DMS114 treated with DMSO at 0.1 percent for 48 hours (cell line): ENCODE data around the gene CHI3L2.
"Not testable (repeated sequence)": the region's sequence is repeated elsewhere in the genome, so short reads cannot be mapped to it uniquely, and the experiment has no call there.

Experiments used
- DNase-seq: peaks from one replicate; lab custom pipeline; 2025; ENCODE audit not compliant: unreplicated experiment; lab: John Stamatoyannopoulos, UW

Gene CHI3L2

DNA sequence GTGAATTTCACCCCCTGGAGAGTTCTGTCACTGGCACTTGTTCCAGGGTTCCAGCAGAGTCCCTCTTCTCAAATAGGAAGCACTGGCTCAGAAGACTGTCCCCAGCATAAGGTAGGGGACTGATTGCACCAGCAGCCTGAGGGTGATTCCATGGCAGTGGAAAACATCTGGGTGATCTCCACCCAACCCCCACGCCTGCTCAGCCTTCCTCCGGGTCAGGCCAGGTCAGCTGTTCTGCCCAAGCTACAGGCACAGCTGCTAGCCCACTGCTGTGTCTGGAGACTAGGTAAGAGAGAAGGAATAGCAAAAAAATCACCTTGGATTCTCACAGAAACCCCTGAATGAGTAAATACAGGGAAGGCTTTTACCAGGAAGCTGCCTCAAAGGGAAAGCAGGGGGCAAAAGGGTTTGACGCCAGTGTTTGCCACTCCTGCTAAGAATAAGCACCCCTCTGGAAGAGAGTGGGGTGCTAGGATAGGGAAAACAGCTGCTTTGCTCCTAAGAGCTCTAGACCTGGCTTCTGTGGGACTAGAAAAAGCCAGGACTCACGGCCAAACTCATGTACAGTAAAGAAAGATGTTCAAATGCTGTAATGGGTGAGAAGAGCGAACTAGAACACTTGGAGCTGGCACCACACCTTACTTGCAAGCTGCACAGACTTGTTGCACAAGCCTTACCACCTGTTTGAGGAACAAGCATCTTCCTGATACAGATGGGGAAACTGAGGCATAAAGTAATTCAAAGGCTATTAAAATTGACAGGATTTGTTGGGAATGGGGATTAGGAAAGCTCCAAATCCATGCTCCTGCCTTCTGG lies 26.0 kb upstream of the CHI3L2 start:
- DNase-seq, result no peak

DNA sequence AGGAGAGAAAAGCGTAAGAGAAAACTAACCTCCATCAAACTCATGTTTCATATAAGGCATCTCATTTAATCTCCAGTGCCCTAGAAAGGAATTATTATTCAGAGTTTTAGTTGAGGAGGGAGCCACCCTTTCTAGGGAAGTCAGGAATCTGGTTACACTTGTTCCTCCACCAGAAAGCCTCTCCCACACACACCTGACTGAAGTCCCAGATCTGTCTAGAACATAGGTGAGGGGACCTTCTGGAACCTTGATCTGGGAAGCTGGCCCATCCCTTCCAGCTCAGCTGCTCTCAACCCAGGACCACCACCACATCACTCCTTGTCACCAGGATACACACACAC lies 25.2 kb upstream of the CHI3L2 start:
- no peak for DNase-seq

DNA sequence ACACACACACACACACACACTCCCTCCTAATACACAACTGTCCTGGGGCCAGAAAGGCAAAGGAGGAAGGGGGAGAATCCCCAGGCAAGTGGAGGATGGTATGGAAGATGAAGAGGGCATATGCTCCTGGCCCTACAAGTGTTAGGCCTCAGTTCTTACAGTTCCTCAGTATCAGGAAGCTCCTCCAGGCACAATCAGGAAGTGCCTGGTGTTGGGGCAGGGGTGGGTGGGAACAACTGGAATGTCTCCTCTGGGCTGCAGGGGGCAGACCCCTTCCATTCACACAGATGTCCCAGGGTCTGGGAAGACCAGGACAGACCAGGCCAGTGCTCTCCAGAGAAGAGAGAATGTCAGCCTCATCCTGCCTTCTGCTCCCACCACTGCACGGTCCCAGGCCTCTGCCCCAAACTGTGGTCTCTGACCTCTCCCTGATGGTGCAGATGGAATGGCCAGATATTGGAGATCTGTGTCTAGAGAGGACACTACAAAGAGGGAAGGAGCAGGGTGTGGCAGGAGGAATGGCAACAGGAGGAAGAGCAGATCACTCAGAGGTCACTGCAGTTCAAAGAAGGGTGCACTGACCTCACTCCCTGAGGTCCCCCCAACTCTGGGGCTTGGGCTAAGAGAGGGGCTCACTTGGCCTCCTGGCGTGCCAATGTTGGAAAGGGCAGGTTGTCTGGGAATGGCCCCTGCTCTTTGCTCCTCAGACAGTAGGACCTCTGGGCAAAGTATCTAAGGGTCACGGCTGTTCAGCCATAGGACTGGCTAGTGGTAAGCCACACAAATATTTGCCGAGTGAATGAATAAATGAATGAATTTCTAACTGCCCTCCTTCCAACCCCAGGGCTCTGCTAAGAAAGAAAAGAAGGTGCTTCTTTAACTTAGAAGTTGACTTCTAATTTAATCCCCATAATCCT lies 24.5 kb upstream of the CHI3L2 start:
- no peak for DNase-seq

DNA sequence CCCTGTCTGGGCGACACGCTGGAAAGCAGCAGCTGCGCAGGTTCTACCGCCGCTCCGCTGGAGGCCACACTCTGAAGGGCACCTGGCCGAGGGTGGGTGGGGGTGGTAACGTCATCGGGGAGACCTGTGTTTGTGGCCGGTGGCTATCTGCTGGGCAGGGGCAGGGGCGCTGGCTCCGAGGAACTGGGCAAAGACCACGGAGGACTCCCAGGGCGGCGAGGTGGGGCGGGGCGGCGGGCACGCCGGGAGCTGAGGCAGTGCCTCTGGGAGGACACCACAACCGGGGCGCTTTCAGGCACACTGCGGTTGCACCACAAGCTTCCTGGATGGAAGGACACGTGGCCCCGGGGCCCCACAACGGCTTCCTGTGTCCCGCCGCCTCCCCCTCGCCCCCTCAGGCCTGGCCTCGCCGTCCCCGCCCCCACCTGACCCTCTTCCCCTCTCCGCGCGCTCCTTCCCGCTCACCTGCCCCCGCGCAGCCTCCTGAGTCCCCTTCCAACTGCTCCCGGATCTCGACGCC lies 23.8 kb upstream of the CHI3L2 start:
- DNase-seq, result no peak

DNA sequence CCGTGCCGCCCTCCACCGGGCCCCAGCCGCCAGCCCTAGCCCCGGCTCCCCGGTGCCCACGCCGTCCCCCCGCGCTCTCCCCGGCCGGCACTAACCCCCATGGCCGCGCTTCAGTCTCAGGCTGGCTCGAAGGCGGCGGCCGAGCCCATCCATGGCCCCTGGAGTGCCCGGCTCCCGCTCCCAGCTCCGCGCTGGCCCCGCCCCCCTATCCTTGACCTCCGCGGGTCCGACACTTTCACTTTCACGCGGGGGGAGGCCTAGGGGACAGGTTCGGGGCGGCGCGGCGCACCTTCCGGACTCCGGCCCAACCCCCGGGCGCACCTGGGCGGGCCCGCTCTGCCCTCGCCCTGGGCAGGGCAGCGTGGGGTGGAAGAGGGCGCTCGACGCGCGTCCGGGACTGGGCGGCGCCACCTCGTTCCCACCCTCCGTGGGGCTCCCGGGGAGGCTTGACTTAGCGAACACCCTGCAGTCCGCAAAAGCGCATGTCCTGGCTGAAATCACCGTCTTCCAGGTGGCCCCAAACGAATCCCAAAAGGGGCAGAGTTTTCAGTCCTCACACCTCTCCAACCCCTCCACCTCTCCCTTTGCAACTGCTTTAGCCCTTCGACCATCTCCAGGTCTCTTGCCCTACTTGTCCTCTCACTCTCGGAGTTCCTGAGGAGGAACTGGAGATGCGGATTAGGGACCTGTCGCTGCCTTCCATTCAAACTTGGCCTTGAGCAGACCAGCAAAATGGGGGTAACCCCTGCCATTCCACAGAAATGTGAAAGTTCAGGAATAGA lies 23.1 kb upstream of the CHI3L2 start:
- DNase-seq, result no peak

DNA sequence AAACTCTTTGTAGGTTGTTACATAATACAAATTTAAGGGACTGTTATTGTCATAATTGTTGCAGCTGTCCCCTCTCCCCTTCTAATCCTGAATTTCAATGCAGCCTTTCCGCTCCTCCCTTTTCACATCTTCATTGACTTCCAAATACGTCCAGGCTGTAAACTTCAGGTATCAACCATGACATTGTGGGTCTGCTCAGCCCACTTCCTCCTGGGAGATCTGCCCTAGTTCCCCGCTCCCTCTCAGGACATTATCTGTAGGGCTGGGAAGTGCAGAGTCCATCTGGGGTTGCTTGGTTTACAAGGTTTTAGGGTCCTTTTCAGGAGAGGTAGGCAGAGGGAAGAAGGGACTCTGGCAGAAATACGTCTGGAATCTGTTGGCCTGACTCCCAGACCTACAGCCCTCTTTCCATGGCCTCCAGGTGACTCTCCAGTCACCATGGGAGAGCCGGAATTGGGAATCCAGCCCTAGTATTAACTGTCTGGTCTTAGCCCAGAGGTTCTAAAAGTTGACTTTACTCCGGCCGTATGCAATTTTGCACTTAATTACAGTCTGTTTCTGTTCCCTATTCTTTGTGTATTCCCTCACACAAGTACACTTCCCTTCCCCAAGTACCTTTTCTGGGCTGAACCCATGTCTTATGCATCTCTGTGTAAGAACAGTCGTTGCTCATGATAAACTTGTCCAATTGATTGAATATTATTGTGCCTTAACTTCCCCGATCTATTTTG lies 22.4 kb upstream of the CHI3L2 start:
- no peak for DNase-seq

DNA sequence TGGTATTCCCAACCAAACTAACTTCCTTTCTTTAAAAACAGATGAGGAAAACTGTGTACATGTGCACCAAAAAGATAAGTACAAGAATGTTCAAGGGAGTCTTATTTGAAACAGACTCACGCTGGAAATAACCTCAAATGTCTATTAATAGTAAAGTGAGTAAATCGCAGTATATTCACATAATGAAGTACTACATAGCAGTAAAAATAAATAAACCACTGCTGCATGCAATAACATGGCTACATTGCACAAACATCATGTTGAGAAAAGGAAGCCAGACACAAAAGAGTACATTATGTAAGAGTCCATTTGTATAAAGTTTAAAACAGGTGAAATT lies 21.8 kb upstream of the CHI3L2 start:
- no peak for DNase-seq

DNA sequence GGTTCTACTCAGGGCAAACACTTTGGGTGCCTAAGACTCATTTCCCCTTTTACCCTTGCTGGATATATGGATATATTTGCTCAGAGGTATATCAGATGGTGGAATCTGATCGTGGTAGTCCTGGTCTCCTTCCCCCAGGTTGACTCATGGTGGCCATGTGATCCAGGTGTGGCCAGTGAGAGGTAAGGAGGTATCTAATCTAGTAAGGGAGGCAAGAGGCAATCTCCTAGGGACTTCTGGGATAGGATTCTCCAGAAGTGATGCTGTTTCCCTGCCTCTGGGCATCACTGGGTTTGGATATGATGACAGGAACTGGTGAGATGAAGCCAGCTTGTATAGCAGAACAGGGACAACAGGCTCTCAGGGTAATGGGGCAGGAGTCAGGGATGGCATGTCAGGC lies 18.6 kb upstream of the CHI3L2 start:
- no peak for DNase-seq

DNA sequence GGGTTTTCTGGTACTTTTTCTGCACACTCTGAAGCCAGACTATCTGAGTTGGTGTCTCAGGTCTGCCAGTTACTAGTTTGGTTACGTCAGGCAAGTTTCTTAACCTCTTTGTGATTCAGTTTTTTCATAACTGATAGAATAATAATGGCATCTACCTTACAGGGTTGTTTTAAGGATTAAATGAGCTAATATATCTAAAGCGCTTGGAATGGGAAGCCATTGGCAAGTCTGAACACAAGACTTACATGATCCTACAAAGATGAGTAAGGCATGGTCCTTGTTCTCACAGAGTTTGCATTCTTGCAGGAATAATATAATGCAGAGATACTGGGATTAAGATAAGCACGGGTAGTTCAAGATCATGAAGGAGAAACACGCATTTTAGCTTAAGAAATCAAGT lies 17.9 kb upstream of the CHI3L2 start:
- no peak for DNase-seq

DNA sequence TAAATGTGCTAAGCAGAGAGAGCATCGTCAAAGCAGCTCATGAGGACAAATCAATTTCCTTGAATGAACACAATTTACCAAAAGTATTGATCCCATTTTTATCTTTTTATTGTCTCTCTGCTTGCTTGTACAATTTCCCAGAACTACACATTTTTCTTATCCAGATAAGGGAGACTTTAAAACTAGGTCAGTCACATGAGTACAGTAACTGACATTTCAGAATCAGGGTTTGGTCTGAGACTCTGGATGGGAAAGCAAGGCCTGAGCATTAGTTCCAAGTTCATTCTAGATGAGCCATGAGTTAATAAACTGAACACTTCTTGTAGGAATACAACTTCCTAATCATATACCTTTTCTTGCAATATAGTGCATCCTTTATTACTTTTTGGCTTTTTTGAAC lies 15.6 kb upstream of the CHI3L2 start:
- DNase-seq, result no peak

DNA sequence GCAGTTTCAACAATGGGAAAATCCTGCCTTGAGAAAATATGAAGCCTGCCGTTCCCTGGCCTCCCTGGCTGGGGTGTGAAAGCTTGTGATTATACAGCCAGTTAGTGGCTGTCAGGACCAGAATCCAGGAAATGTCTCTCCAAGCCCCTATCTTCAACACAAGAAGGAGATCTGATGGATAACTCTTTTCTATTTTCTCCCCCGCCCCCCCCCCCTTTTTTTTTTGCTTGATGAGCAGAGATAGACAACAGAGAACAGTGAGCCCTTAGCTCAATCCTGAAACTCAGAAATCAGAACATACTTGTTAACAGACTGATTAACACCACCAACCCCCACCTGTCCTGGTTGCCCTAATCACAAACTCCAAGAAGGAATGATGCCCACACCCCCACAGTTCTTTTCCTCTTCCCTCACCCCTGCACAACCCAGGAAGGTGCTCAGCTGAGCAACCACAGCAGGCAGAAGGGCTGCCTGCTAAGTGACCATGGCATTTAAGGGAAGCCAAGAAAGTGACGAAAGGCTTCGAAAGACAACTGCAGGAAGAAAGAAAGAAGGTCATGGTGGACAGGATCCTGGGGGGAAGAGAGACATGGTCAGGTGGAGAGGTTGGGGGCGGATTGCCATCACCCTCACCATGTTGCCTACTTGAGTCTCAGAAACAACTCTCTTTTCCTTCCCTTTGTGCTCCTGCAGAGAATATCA lies 14.7 kb upstream of the CHI3L2 start:
- DNase-seq, result no peak

DNA sequence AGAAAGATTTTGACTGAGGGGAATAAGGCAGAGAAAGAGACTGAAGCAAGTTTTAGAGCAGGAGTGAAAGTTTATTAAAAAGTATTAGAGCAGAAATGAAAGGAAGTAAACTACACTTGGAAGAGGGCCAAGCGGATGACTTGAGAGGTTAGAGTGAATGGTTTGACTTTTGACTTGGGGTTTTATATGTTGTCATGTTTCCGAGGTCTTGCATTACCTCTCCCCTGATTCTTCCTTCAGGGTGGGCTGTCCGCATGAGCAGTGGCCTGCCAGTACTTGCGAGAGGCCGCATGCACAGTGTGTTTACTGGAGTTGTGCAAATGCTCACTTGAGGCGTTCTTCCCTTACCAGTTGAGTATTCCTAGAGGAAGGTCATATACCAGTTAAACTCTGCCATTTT lies 14.1 kb upstream of the CHI3L2 start:
- DNase-seq, result no peak

DNA sequence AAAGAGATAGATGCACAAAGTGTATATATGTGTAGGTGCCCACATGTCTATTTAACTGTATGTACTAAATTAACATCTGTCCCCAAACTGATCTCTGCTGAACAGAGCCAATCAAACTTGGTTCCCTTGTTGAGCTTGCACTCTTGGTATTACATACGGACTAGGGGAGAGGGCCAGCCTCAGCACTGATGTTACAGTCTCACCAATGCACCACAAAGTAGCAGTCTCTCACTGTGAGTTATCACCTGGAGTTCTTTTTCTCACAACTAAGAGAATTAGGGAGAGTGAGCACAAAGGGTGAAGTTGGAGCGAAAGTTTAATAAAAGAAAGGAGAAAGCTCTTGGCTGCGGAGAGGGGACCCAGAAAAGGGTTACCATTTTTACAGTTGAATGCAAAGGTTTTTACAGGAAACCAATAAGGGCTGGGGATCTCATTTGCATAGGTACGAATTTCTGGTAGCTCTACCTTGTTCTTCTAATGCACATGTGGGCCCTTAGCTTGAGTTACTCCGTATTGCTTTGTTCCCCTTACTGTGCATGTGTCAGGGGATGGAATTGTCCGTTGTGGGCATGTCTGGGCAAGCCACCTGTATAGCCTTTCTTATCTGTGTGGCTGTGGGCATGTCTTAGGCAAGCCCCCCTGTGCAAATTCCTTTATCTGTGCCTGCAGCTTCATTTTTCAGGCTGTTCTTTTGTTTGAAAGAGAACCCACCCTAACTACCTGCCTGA lies 13.3 kb upstream of the CHI3L2 start:
- no peak for DNase-seq

DNA sequence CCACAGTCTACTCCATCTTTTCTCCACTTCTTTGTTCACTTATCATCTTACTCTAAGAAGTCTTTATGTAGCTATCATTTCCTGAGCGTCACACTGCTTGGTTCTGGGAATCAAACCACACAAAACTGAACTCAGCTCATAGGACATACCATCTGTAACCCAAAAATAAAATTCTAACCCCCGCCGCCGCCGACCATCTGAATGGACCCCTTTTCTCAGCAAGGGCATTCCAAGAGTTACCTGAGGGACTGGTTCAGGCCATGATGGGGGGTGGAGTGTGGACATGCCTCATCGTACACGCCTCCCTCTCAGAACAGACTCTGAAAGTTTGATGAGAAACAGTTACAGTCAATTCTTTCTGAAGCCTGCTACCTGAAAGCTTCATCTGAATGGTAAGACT lies 12.6 kb upstream of the CHI3L2 start:
- DNase-seq, result no peak

DNA sequence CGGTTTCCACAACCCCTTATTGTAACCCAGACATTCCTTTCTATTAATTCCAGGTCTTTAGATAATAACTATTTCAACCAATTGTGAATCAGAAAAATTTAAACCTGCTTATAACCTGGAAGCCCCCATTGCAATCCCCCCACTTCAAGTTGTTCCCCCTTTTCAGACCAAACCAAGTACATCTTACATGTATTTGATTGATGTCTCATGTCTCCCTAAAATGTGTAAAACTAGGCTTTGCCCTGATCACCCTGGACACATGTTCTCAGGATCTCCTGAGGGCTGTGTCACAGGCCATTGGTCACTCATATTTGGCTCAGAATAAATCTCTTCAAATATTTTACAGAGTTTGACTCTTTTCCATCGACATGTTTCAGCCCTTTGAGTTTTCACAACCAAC lies 12.2 kb upstream of the CHI3L2 start:
- DNase-seq, result not testable (repeated sequence)

DNA sequence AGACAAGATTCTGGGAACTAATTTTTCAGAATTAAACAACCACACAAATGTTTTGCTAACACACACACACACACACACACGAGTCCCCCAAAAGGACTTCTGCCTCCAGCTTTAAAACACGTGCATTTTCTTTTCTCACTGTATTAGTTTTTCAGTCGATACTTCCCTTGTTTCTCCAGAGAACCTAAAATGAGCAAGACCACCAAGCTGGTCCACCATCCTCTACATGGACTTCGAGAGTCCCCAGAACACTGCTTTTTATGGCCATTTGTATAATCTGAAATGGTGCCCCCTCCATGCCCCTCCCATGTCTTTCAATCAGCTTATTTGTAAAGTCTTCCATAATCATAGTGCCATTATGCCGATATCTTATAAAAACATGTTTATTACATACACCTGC lies 10.8 kb upstream of the CHI3L2 start:
- DNase-seq, result no peak

DNA sequence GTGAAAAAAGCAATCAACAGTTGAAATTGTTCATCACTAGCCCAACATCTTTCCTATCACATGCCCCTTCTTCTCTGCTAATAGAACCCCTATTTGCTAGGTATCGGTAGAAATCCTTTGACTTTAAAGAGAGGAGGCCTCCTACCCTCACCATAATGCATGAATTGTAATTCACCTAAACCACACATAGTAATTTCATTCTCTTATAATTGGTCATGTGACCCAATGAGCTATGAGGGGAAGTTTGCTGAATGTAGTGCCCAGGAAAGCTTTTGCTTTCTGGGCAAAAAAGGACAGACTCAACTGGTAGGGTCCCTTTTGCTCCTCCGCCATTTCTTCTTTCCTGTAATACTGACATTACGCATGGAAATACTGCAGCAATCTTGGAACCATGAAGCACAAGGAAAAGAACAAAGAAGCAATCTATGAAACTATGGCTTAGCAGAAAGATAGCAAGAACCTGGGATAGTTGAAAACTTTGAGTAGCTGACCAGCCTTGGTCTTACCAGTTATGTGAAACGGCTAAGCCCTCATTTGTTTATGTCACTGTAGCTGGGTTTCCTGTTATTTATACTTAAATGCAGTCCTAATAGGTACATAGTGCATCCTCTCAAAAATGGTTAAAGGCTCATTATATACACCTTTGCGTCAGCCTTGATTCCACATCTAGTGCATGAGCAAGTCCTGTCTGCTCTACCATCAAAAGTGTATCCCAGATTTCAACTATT lies 10.2 kb upstream of the CHI3L2 start:
- DNase-seq, result no peak

DNA sequence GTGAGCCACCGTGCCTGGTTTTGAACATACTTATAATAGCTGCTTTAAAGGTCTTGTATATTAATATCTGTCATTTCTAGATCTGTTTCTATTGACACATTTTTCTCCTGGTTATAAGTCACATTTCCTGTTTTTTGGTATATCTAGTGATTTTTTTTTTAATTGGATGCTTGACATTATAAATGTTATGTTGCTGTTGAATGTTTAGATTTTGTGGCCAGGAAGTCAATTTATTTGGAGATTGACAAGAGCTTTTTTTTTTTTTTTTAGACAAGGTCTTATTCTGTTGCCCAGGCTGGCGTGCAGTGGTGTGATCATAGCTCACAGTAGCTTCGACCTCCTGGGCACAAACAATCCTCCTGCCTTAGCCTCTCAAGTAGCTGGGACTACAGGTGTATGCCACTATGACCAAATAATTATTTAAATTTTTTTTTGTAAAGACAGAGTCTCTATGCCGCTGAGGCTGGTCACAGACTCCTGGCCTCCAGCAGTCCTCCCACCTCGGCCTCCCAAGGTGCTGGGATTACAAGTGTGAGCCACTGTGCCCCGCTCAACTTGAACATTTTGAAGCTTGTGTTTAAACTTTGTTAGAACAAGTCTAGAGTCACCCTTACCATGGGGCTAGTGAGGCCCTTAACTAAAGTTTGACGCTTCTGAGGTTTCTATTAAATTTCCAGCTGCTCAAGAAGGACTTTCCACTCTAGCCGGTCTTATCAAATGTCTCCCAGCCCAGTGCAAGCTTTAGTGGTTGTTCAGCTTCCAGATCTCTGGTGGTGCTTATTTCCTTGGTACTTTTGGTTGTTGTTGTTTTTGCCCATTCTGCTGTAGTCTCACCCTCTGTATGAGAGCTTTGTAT lies 8.6 kb upstream of the CHI3L2 start:
- DNase-seq, result no peak
